ENCODE measurements around the gene ZBED3. TPM values are rescaled to one million over a fixed set of nuclear protein-coding genes. Genes with fewer than 3 reads are reported as not detected.

ZBED3 gene, protein sequence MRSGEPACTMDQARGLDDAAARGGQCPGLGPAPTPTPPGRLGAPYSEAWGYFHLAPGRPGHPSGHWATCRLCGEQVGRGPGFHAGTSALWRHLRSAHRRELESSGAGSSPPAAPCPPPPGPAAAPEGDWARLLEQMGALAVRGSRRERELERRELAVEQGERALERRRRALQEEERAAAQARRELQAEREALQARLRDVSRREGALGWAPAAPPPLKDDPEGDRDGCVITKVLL
- total RNA-seq = 1.3 and 1.5 TPM in 2 replicates

GRCh38 chr5:77086689-77087483 lies at the start of gene ZBED3:
Gene ZBED3, minus strand, starts transcription at chr5:77087285. Its CDS starts 9,407 bp downstream, at chr5:77077878.

GRCh38 chr5:77030097-77031071 lies 56.7 kb downstream of the ZBED3 start, which contains the start of gene AGGF1:
Gene AGGF1, plus strand, starts transcription at chr5:77030404. Its CDS starts 363 bp downstream, at chr5:77030767.

Other genes starting within 250 kb of the ZBED3 start
- gene S100Z, start 237.3 kb downstream of the ZBED3 start, total RNA-seq = not detected in 2 replicates
- gene CRHBP, start 134.2 kb downstream of the ZBED3 start, total RNA-seq = not detected in 2 replicates
- 25.8 and 31.2 TPM in 2 replicates for gene AGGF1, start 56.9 kb downstream of the ZBED3 start, total RNA-seq
- not detected in 2 replicates for gene PDE8B, start 123.4 kb upstream of the ZBED3 start, total RNA-seq